ENCODE results near the gene MED1.
"Not testable (repeated sequence)": the region's sequence is repeated elsewhere in the genome, so short reads cannot be mapped to it uniquely, and the experiment has no call there.

GRCh38 chr17:39468610-39469009 is 17.5 kb upstream of the MED1 start:
- TF ChIP-seq, protein P1, sequence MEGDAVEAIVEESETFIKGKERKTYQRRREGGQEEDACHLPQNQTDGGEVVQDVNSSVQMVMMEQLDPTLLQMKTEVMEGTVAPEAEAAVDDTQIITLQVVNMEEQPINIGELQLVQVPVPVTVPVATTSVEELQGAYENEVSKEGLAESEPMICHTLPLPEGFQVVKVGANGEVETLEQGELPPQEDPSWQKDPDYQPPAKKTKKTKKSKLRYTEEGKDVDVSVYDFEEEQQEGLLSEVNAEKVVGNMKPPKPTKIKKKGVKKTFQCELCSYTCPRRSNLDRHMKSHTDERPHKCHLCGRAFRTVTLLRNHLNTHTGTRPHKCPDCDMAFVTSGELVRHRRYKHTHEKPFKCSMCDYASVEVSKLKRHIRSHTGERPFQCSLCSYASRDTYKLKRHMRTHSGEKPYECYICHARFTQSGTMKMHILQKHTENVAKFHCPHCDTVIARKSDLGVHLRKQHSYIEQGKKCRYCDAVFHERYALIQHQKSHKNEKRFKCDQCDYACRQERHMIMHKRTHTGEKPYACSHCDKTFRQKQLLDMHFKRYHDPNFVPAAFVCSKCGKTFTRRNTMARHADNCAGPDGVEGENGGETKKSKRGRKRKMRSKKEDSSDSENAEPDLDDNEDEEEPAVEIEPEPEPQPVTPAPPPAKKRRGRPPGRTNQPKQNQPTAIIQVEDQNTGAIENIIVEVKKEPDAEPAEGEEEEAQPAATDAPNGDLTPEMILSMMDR (IDR thresholded peaks at IDR 0.05), result not testable (repeated sequence)
- not testable (repeated sequence) for TF ChIP-seq EP300 (IDR thresholded peaks at IDR 0.05; ENCODE audit: borderline replicate concordance in 1 of 2, low read depth in 1 of 2, low read length in 1 of 2); SIN3A (IDR thresholded peaks at IDR 0.05; ENCODE audit: borderline replicate concordance, low read depth, low read length)
- TF ChIP-seq, protein P2, sequence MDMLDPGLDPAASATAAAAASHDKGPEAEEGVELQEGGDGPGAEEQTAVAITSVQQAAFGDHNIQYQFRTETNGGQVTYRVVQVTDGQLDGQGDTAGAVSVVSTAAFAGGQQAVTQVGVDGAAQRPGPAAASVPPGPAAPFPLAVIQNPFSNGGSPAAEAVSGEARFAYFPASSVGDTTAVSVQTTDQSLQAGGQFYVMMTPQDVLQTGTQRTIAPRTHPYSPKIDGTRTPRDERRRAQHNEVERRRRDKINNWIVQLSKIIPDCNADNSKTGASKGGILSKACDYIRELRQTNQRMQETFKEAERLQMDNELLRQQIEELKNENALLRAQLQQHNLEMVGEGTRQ (IDR thresholded peaks at IDR 0.05; ENCODE audit: borderline replicate concordance, low read depth, low read length), result not testable (repeated sequence)
- TF ChIP-seq, protein P3, sequence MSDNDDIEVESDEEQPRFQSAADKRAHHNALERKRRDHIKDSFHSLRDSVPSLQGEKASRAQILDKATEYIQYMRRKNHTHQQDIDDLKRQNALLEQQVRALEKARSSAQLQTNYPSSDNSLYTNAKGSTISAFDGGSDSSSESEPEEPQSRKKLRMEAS (IDR thresholded peaks at IDR 0.05; ENCODE audit: low read depth), result not testable (repeated sequence)

Measured in SK-N-SH (cell line).